ENCODE results near the gene NOTCH4. TPM values are rescaled to one million over a fixed set of nuclear protein-coding genes. Genes with fewer than 3 reads are reported as not detected.

The NOTCH4 gene
- total and polyA plus RNA-seq, 9 of the 15 experiments (the other 6 are each of a cell fraction or from before 2014, with no cell fraction given), result 0.24 to 4.3 (median 1.7) TPM

DNA sequence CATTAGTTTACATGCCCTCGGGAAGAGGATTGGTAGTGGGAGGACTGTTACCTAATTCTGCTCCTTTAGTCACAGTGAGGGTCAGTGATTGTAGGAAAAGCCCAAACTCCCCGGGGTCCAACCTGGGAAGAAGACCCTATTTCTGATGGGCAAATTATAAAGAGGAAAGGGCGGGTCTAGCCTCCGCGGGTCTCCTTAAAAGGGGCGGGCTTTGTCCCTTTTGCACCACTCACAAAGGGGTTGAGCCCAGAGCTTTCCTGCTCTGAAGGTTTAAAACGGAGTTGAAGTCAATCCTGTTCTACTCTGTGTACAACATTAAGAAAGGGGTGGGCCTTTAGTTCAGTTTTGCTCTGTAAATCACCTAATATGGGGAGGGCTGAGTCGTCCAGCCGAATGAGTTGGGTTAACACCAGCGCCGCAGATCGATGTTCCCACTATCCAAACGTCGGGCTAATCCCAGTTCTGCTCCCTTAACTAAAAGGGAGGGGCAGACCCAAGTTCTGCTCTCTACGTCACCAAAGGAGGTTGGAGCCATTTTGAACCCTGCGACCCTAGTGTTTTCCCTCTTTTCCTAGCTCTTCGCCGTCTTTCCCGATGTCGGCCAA lies 46.6 kb downstream of the NOTCH4 start (continued):
- TF ChIP-seq, protein P1, sequence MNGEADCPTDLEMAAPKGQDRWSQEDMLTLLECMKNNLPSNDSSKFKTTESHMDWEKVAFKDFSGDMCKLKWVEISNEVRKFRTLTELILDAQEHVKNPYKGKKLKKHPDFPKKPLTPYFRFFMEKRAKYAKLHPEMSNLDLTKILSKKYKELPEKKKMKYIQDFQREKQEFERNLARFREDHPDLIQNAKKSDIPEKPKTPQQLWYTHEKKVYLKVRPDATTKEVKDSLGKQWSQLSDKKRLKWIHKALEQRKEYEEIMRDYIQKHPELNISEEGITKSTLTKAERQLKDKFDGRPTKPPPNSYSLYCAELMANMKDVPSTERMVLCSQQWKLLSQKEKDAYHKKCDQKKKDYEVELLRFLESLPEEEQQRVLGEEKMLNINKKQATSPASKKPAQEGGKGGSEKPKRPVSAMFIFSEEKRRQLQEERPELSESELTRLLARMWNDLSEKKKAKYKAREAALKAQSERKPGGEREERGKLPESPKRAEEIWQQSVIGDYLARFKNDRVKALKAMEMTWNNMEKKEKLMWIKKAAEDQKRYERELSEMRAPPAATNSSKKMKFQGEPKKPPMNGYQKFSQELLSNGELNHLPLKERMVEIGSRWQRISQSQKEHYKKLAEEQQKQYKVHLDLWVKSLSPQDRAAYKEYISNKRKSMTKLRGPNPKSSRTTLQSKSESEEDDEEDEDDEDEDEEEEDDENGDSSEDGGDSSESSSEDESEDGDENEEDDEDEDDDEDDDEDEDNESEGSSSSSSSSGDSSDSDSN (IDR thresholded peaks at IDR 0.05; ENCODE audit: borderline replicate concordance in 1 of 2, low read depth in 2 of 2, low read length in 2 of 2), result 0 out of 4 replicates have a peak, but pooled peaks of 1 of the 2 experiments have one; percentile 13
- TF ChIP-seq ZBTB7A (IDR thresholded peaks at IDR 0.05; ENCODE audit: borderline replicate concordance, control insufficient read depth, low read depth, low read length), result peak; percentile 70
- TF ChIP-seq, protein P2, sequence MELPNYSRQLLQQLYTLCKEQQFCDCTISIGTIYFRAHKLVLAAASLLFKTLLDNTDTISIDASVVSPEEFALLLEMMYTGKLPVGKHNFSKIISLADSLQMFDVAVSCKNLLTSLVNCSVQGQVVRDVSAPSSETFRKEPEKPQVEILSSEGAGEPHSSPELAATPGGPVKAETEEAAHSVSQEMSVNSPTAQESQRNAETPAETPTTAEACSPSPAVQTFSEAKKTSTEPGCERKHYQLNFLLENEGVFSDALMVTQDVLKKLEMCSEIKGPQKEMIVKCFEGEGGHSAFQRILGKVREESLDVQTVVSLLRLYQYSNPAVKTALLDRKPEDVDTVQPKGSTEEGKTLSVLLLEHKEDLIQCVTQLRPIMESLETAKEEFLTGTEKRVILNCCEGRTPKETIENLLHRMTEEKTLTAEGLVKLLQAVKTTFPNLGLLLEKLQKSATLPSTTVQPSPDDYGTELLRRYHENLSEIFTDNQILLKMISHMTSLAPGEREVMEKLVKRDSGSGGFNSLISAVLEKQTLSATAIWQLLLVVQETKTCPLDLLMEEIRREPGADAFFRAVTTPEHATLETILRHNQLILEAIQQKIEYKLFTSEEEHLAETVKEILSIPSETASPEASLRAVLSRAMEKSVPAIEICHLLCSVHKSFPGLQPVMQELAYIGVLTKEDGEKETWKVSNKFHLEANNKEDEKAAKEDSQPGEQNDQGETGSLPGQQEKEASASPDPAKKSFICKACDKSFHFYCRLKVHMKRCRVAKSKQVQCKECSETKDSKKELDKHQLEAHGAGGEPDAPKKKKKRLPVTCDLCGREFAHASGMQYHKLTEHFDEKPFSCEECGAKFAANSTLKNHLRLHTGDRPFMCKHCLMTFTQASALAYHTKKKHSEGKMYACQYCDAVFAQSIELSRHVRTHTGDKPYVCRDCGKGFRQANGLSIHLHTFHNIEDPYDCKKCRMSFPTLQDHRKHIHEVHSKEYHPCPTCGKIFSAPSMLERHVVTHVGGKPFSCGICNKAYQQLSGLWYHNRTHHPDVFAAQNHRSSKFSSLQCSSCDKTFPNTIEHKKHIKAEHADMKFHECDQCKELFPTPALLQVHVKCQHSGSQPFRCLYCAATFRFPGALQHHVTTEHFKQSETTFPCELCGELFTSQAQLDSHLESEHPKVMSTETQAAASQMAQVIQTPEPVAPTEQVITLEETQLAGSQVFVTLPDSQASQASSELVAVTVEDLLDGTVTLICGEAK (IDR thresholded peaks at IDR 0.05), result no peak
- TF ChIP-seq, protein P2 (CRISPR knock-in tag; IDR thresholded peaks at IDR 0.05), result no peak
- TF ChIP-seq, protein P3, sequence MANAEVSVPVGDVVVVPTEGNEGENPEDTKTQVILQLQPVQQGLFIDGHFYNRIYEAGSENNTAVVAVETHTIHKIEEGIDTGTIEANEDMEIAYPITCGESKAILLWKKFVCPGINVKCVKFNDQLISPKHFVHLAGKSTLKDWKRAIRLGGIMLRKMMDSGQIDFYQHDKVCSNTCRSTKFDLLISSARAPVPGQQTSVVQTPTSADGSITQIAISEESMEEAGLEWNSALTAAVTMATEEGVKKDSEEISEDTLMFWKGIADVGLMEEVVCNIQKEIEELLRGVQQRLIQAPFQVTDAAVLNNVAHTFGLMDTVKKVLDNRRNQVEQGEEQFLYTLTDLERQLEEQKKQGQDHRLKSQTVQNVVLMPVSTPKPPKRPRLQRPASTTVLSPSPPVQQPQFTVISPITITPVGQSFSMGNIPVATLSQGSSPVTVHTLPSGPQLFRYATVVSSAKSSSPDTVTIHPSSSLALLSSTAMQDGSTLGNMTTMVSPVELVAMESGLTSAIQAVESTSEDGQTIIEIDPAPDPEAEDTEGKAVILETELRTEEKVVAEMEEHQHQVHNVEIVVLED (CRISPR knock-in tag; IDR thresholded peaks at IDR 0.05), result 0 out of 2 replicates have a peak, but pooled peaks have one; percentile 30
- peak; percentile 71; the same call in 1 of the 2 replicates for TF ChIP-seq GABPB1 (CRISPR knock-in tag; IDR thresholded peaks at IDR 0.05)
- TF ChIP-seq ZNF124 (CRISPR knock-in tag; IDR thresholded peaks at IDR 0.05), result no peak
- peak; percentile 66; the same call in 1 of the 2 replicates for TF ChIP-seq ZNF436 (CRISPR knock-in tag; IDR thresholded peaks at IDR 0.05)
- 0 out of 2 replicates have a peak, but pooled peaks have one; percentile 68 for TF ChIP-seq ZNF133 (CRISPR knock-in tag; IDR thresholded peaks at IDR 0.05)
- TF ChIP-seq, protein P4, sequence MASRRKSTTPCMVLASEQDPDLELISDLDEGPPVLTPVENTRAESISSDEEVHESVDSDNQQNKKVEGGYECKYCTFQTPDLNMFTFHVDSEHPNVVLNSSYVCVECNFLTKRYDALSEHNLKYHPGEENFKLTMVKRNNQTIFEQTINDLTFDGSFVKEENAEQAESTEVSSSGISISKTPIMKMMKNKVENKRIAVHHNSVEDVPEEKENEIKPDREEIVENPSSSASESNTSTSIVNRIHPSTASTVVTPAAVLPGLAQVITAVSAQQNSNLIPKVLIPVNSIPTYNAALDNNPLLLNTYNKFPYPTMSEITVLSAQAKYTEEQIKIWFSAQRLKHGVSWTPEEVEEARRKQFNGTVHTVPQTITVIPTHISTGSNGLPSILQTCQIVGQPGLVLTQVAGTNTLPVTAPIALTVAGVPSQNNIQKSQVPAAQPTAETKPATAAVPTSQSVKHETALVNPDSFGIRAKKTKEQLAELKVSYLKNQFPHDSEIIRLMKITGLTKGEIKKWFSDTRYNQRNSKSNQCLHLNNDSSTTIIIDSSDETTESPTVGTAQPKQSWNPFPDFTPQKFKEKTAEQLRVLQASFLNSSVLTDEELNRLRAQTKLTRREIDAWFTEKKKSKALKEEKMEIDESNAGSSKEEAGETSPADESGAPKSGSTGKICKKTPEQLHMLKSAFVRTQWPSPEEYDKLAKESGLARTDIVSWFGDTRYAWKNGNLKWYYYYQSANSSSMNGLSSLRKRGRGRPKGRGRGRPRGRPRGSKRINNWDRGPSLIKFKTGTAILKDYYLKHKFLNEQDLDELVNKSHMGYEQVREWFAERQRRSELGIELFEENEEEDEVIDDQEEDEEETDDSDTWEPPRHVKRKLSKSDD (conservative IDR thresholded peaks at IDR 0.05; ENCODE audit: low read length), result peak; percentile 45; the same call in 1 of the 2 replicates
- TF ChIP-seq TBP (optimal IDR thresholded peaks at IDR 0.05; ENCODE audit: low read depth, low read length), result peak; percentile 59

Measured in K562 (cell line).